ENCODE data around the gene PBRM1.

- TF ChIP-seq POLR2A (IDR thresholded peaks at IDR 0.05) = no peak
- TF ChIP-seq CTCF (IDR thresholded peaks at IDR 0.05) = no peak
Measured at GRCh38 chr3:52731590-52731989, 45.9 kb upstream of the PBRM1 start.
